NOMO-1 treated with DMSO at 0.1 percent for 48 hours (cell line): ENCODE data around the gene RUNDC3A.

Experiments
- DNase-seq: peaks from one replicate; lab custom pipeline; 2025; ENCODE audit not compliant: unreplicated experiment; lab: John Stamatoyannopoulos, UW

The RUNDC3A gene

GRCh38 chr17:44308320-44308818, at the start of gene RUNDC3A:
RUNDC3A (plus strand) TSS chr17:44308601; CDS start chr17:44308833, 232 bp downstream.
- peak; percentile 32 for DNase-seq

- no peak for DNase-seq
Observed at GRCh38 chr17:44258811-44259351, 49.5 kb upstream of the RUNDC3A start.

- no peak for DNase-seq
Observed at GRCh38 chr17:44260296-44260695, 48.1 kb upstream of the RUNDC3A start.

DNA sequence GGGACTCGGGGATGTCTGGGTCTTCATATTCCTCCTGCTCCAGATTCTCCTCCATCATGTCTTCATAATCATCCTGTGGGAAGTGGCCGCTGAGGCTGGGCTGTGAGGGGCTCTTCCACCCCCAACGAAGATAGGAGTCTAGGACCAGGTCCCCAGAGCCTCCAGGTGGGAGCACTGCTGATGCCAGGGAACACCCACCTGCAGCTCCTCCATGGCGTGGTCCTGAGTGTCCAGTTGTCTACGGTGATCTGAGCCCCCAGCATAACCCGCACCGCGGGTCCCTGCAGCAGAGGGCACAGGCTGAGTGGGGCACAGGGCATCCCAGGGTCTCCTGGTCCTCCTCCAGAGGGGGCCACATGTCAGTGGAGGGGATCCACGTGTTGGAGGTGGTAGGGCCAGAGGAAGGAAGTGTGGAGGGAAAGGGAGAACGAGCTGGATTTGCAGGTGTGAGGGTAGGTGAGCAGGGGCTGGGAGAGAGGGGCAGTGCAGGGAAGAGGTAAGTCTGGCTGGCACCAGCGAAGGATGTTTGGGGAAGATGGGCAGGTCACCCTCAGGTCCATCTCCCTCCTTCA, 45.7 kb upstream of the RUNDC3A start:
- DNase-seq = no peak

GRCh38 chr17:44263345-44263902, 45.0 kb upstream of the RUNDC3A start:
- no peak for DNase-seq

DNA sequence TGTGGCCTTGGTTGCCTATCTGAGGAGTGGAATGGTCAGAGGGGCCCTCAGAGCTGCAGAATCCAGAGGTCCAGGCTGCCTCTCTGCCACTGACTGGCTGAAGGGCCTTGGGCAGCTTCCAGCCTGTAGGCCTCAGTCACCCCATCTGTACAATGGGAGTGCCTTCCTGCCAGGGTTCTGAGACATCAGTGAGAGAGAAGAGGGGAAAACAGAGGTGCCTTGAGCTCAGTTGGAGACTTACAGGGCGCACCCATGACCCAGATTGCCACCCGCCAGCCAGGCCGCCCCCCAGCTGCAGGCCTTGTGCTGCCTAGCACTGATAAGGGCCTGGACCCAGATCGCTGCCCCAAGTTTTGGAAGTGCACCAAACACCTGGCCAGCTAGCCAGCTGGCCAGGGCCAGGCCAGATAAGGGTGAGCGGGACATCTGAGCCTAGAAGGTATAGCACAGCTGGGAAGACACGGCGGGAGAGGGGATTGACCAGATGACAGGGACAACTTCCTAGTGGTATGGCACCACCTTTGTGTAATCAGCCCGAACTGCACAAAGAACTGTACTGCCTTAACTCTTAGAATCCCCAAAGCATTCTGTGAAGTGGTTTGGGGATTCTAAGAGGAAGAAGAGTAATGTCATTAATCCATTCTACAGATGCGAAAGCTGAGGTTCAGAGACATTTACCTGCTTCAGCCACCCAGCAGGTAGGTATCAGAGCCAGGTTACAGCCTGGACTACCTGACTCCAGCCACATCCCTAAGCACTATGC, 41.8 kb upstream of the RUNDC3A start:
- DNase-seq = no peak

GRCh38 chr17:44267165-44267455, 41.3 kb upstream of the RUNDC3A start:
- no peak for DNase-seq

- DNase-seq = no peak
Observed at GRCh38 chr17:44267818-44268490, 40.4 kb upstream of the RUNDC3A start, which contains the start of gene SLC4A1. SLC4A1 (minus strand) TSS chr17:44268135; CDS start chr17:44262866, 5,269 bp downstream.

DNA sequence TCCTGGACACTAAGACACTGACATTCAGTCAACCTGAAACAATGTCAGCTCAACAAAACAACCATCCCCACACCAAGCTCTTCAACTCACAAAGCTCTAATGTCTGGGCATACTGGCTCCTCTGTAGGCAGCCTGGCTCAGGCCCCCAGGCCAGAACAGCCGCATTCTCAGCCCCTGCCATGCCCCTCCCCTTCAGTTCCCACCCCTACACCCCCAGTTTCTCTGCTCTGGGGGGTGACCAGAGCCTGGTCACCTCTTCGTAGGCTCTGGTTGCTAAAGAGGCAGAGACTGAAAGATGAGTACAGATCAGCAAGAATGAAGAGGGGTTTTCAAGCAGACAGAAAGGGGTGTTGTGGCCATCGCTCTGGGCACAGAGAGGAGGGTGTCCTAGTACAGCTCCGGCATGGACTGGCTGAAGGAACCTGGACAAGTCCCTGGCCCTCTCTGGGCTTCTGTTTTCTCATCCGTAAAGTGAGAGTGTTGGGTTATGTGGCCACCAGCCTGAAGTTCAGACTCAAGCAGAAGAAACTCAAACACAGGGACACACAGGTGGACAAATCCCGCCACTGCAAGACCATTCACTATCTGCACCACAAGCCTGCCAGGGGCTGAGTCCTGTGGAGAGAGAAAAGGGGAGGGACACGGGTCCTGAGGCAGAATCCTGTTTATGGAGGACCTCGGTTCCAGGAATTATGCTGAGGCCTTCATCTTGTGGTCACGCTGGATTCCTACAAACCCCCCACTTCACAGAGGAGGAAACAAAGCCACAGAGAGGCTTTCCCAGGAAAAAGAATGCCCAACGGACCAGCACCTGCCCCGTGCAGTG, 39.5 kb upstream of the RUNDC3A start:
- no peak for DNase-seq

DNA sequence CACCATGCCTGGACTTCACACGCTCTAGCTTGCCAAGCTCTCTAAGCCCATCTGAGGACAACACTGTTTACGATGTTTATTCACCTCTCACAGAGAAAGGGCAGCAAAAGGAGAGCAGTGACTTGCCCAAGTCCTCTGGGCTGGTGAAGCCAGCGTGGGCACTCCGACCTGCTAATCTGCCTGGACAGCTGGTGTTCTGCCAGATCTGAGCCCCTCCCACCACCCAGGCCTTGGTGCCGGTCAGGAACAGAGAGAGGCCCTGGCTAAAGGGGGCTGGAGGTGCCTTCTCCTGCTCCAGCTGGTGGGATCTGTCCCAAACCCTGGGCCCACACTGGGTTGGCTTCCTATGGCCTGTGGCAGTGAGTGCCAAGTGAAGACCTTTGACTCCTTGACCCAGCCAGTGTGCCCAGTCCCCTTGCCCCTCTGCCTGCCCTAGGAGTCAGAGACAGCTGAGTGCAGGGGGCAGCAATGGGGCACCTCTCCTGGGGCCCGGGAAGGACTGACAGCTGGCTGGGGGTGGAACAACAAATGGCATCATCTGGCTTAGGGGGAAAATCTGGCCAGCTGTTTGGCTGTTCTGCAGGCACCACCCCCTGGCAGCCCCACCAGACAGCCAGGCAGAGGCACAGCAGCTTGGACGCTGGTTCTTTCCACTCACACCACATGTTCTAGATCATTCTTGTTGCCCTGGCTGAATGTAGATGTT, 38.7 kb upstream of the RUNDC3A start:
- DNase-seq = no peak

DNA sequence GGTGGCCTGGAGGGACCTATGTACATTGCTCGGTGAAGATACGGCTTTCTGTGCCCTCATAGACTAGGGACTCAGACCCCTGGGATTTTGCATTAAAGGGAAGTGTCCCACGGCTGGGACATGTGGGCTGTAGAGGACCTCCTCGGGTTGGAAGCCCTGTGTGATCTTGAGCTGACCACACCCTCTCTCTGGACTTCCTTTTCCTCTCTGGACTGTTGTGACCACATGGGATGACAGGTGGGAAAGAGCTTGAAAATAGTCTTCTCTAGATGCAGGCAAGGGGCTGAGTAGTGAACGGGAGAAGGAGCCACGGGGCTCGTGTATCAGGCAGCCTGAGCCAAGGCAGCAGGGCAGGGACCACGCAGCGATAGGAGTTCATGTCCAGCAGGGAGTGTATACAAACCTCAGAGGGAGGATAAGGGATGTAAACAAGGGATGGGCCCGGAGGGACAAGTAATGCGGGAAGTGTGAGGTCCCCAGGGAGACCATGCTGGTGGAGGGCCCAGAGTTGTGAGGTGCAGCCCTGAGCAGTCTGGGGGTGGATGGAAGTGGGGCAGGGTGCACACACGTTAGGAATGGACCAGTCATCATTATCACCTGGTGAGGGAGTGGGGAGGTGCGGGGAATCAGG, 36.0 kb upstream of the RUNDC3A start:
- no peak for DNase-seq

DNA sequence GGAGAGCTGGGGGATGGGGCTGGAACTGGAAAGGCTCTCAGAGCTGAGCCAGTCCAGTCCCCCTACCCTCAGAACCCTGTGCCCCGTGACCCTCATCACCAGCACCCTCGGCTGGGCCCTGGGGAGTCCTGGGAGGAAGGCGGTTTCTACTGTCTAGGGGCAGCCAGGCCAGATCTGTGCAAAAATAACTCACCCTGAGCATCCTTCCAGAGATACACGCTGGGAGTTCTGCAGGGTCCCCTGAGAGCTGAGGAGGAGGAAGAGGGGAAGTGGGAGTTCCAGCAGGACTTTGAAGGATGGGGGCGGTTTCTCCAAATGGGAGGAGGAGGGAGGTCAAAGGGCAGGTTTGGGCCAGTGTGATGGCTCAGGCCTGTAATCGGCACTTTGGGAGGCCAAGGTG, 35.4 kb upstream of the RUNDC3A start:
- no peak for DNase-seq

- DNase-seq = no peak
Observed at GRCh38 chr17:44273607-44274006, 34.8 kb upstream of the RUNDC3A start.

GRCh38 chr17:44277976-44278375, 30.4 kb upstream of the RUNDC3A start:
- DNase-seq = no peak

- DNase-seq = peak; percentile 66
Observed at GRCh38 chr17:44279346-44279665, 29.1 kb upstream of the RUNDC3A start.

- peak; percentile 78 for DNase-seq
Observed at GRCh38 chr17:44279666-44280391, 28.6 kb upstream of the RUNDC3A start.

DNA sequence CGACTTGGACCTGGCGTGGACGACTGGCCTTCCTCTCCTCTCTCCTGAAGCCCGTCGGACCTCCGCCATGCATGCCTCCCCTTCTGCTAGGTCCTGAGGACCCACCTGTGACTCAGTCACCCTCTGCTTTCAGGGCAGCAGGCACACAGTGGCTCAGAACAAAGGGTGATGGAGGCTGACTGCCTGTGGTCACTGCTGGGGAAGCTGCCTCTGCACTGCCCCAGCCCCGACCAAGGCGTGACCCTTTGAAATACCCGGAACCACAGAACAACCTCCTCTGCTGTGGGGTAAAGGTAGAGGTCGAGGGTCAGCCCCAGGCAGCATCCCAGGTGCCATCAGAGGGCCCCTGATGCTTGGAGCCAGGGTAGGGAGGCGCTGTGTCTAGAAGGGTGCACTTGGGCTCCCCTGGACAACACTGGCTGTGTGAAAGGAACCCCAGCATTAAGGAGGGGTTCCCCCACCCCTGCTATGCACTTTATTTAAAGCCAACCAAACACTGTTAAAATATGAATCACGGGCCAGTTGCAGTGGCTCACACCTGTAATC, 27.9 kb upstream of the RUNDC3A start:
- no peak for DNase-seq

DNA sequence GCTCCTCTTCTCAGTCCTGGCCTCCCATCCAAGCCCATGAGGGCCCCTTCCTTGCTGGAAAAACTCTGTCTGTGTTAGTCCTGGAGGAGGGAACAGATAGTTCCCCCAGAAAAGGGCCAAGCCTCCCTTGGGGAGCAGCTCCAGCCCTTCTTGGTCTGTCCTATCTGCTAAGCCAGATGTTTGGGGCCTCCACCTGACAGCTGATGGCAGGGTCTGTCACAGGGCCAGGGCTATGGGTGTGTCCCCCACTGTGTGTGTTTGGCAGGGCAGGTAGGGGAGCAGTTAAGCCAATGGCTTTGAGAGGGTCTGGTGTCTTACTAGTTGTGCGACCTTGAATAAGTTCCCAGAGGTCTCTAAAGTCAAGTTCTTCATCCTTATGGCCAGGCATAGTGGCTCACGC, 26.8 kb upstream of the RUNDC3A start:
- DNase-seq = no peak

DNA sequence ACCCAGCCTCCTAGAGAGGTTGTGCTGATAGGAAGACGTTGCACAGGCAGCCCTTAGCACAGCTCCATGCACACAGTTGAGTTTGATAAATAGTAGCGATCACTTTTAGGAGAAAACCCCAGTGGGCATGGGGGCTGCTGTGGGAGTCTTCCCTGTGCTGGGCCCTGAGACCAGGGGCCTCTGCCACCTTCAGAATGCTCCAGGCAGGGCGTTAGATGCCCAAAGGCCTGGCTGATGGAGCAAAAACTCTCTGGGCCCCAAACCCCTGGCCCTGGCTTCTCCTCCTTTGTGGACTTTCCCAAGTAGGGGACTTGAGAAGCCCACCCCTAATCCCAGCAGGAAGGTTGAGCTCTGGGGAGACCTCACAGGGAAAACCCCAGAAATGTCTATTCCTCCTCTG, 26.1 kb upstream of the RUNDC3A start:
- no peak for DNase-seq
